Ascending aorta (tissue), 2 donors: ENCODE measurements around the gene PEX16. TPM values are rescaled to one million over a fixed set of nuclear protein-coding genes. Genes with fewer than 3 reads are reported as not detected.

Experiments used
- DNase-seq, 2 donors: peaks; one replicate each; pipeline ENCODE4 v3.0.0-alpha.2; 2019; ENCODE audit warnings: low spot score in 2 of 2
- H3K27ac ChIP-seq, 2 donors: fragments of 200-600 bp; sonication (generic); one replicate each; pipeline ENCODE4 v1.5.1; 2016 to 2017; ENCODE audit warnings: mild to moderate bottlenecking in 1 of 2
- H3K27me3 ChIP-seq: fragments of 200-600 bp; sonication (generic); one replicate; pipeline ENCODE4 v1.5.1; 2017
- H3K36me3 ChIP-seq, 2 donors: fragments of 200-600 bp; sonication (generic); one replicate each; pipeline ENCODE4 v1.5.1; 2016
- H3K4me1 ChIP-seq, 2 donors: fragments of 200-600 bp; sonication (generic); one replicate each; pipeline ENCODE4 v1.5.1; 2016 to 2017; ENCODE audit warnings: mild to moderate bottlenecking in 1 of 2
- H3K4me3 ChIP-seq, 2 donors: fragments of 200-600 bp; sonication (generic); one replicate each; pipeline ENCODE4 v1.5.1; 2016 to 2017; ENCODE audit warnings: mild to moderate bottlenecking in 1 of 2
- H3K9me3 ChIP-seq, 2 donors: fragments of 200-600 bp; sonication (generic); one replicate each; pipeline ENCODE4 v1.5.1; 2016
- CTCF ChIP-seq, 3 experiments: fragments of 200-600 bp in 2 of 3; fragments of 450-650 bp in 1 of 3; sonication (generic) in 2 of 3; IDR thresholded peaks; one replicate each; pipeline ENCODE4 v1.5.1; 2016 to 2019; ENCODE audit warnings: antibody characterized with exemption in 3 of 3, mild to moderate bottlenecking in 1 of 3, moderate library complexity in 1 of 3
- intact Hi-C: fragments of 100-400 bp; cut with DNase I; formaldehyde crosslinking; loops from one replicate; pipeline ENCODE4 v1.15.1; 2023
- total RNA-seq: library from RNA; depleted of rRNA; stranded (reverse); fragments of >200 nt; gene quantifications from one replicate; pipeline ENCODE4 v1.1.0, GENCODE V29; 2016

The PEX16 gene
- total RNA-seq, 1 donor from 2014 or later: 77.9 TPM

GRCh38 chr11:45880772-45881570 is 36.7 kb downstream of the PEX16 start:
- no peak overlapping the region for H3K27ac ChIP-seq
- H3K4me3 ChIP-seq: no peak overlapping the region
- TF ChIP-seq CTCF (IDR thresholded peaks at IDR 0.05): no peak
- no peaks in the 10 kb centered on the region for H3K27me3 ChIP-seq
- peaks cover 0 to 6% of the 10 kb centered on the region in 2 donors for H3K4me1 ChIP-seq
- peaks cover 42 to 63% of the 10 kb centered on the region in 2 donors for H3K36me3 ChIP-seq
- intact Hi-C loops: no loop called here
- no peak for DNase-seq
- H3K9me3 ChIP-seq: no peaks in the 10 kb centered on the region

GRCh38 chr11:45879803-45880686 is 37.6 kb downstream of the PEX16 start:
- no peak overlapping the region for H3K4me3 ChIP-seq
- H3K4me1 ChIP-seq: peaks cover 0 to under 1% of the 10 kb centered on the region in 2 donors
- DNase-seq: no peak
- no peaks in the 10 kb centered on the region for H3K9me3 ChIP-seq
- no peak overlapping the region for H3K27ac ChIP-seq
- intact Hi-C loops: no loop called here
- no peaks in the 10 kb centered on the region for H3K27me3 ChIP-seq
- peaks cover 42 to 72% of the 10 kb centered on the region in 2 donors for H3K36me3 ChIP-seq
- TF ChIP-seq CTCF (IDR thresholded peaks at IDR 0.05): no peak

GRCh38 chr11:45877845-45878244 is 39.8 kb downstream of the PEX16 start:
- Histone ChIP-seq H3K36me3 (peaks cover 63 to 94% of the 10 kb centered on the region in 2 donors), H3K9me3 (no peaks in the 10 kb centered on the region), H3K27ac (no peak overlapping the region), H3K4me1 (no peaks in the 10 kb centered on the region), H3K27me3 (no peaks in the 10 kb centered on the region), H3K4me3 (no peak overlapping the region)
- intact Hi-C loops: no loop called here
- DNase-seq: no peak
- no peak for TF ChIP-seq CTCF (IDR thresholded peaks at IDR 0.05)

- intact Hi-C loops: no loop called here
- H3K27me3 ChIP-seq: no peaks in the 10 kb centered on the region
These were observed 40.5 kb downstream of the PEX16 start for GRCh38 chr11:45877221-45877620.

GRCh38 chr11:45876401-45876800 is 41.3 kb downstream of the PEX16 start:
- intact Hi-C loops: no loop called here
- DNase-seq: no peak
- Histone ChIP-seq H3K36me3 (peaks cover 68 to 97% of the 10 kb centered on the region in 2 donors), H3K9me3 (no peaks in the 10 kb centered on the region), H3K27ac (no peak overlapping the region), H3K27me3 (no peaks in the 10 kb centered on the region), H3K4me1 (no peaks in the 10 kb centered on the region), H3K4me3 (no peak overlapping the region)
- TF ChIP-seq CTCF (IDR thresholded peaks at IDR 0.05): no peak

More at GRCh38 chr11:45877221-45877620, 40.5 kb downstream of the PEX16 start:
- TF ChIP-seq CTCF (IDR thresholded peaks at IDR 0.05): no peak
- peaks cover 68 to 97% of the 10 kb centered on the region in 2 donors for H3K36me3 ChIP-seq
- no peak overlapping the region for H3K4me3 ChIP-seq
- no peaks in the 10 kb centered on the region for H3K4me1 ChIP-seq
- H3K9me3 ChIP-seq: no peaks in the 10 kb centered on the region
- no peak overlapping the region for H3K27ac ChIP-seq
- no peak for DNase-seq
